Ramos (cell line): ENCODE results near the gene ACR.

Experiments
- in situ Hi-C: fragments of 300-500 bp; cut with MboI; formaldehyde crosslinking; loops from one replicate; pipeline ENCODE4 v1.14.3; 2022; ENCODE audit warnings: low sequenced_read_pairs; ENCODE audit not compliant: unreplicated experiment

The ACR gene

DNA sequence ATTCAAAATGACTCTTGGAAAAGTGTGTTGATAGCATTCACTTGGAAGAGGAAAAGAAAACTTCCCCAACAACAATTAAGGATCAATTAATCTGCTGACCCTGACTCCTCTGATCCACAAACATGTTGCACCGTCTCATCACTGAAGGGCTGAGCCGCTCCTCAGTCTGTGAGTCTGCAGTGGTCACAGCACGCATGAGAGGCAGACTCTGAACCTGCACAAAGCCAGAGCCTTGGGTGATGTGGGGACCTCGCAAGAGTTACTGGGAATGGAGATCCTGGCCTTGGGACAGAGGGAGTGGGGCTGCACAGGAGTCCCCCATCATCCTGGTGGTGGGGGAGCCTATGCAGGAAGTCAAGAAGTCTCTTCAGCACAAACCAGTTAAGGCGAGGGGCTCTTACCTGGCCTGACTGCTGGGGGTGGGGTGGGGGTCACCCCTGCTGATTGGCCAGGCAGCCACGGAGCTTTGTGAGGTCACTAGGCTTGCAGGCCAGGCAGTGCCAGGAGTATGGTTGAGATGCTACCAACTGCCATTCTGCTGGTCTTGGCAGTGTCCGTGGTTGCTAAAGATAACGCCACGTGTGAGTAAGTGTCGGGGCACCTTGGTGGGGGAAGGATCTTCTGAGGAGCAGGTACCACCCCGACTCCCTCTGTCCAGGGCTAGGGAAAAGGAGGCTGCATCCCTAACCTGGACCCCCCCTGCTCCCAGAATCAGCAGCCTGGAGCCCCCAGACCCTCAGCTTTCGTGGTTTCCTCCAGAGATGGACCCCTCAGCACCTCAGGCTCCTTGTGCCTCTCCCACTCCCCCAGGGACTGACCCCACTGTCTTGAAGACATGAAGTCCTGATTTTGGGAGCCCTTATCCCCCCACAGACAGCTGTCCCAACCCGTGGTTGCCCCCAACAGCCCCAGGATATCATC lies at the start of gene ACR:
Gene ACR (plus strand): TSS at position 477 of the 921 bp plus-strand sequence. CDS start 32 bp downstream, at position 509.
- in situ Hi-C loops = no loop called here

DNA sequence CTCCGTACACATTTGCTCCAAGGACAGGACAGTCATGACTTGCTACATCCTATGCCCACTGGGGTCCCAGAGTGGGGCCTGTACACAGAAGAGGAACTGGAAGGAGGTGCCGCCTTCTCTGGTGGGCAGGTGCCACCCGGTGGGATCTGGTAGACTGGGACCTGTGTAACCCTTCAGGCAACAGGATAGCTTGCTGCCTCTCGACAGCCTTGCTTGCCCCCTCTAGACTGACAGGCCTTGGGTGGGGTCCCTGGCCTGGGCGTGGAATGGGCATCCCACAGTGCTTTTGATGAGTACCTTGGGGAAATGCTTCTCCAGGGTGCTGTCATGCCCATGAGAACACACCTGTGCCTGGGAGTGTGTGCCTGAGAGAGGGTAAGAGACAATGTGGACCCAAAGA lies 49.6 kb upstream of the ACR start:
- in situ Hi-C loops = no loop called here

DNA sequence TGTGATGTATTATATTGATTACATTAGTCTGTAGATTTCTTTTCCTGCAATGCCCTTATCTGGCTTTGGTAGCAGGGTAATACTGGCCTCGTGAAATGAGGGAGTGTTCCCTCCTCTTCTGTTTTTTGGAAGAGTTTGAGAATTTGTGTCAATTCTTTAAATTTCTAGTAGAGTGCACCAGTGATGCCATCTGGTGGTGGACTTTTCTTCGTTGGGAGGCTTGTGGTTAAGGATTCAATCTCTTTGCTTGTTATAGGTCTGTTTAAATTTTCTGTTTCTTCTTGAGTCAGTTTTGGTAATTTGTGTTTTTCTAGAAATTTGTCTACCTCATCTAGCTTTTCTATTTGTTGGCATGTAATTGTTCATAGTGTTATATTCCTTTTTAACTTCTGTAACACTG lies 46.5 kb upstream of the ACR start:
- in situ Hi-C loops = no loop called here

DNA sequence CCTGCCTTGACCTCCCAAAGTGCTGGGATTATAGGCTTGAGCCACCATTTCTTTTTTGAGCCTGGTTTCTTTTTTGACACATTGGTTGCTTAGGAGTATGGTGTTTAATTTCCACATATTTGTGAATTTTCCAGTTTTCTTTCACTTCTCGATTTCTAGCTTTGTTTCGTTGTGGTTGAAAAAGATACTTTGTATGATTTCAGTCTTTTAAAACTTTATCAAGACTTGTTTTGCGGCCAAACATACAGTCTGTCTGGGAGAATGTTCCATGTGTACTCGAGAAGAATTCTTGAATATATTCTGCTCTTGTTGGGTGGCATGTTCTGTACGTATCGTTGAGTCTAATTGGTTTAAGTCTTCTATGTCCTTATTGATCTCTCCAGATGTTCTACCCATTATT lies 44.5 kb upstream of the ACR start:
- in situ Hi-C loops = no loop called here

DNA sequence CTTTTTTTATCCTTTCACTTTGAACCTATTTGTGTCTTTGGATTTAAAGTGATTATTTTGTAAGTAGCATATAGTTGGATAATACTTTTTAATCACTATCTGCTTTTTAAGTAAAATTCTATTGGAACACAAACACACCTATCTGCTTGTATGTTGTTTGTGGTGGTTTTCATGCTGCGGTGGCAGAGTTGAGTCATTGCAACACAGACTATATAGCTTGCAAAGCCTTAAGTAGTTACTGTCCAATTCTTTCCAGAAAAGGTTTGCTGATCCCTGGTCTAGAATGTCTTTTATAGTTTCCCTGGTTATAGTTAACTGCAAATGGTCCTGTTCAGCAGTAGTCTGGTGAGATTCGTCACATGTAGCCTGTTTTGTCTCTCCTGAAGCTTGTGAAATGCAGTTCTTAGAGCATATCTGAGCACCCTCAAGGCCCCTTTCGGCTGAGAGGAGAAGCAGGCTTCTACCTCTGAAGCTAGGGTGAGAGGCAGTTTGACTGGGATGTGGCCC lies 43.9 kb upstream of the ACR start:
- in situ Hi-C loops = no loop called here

DNA sequence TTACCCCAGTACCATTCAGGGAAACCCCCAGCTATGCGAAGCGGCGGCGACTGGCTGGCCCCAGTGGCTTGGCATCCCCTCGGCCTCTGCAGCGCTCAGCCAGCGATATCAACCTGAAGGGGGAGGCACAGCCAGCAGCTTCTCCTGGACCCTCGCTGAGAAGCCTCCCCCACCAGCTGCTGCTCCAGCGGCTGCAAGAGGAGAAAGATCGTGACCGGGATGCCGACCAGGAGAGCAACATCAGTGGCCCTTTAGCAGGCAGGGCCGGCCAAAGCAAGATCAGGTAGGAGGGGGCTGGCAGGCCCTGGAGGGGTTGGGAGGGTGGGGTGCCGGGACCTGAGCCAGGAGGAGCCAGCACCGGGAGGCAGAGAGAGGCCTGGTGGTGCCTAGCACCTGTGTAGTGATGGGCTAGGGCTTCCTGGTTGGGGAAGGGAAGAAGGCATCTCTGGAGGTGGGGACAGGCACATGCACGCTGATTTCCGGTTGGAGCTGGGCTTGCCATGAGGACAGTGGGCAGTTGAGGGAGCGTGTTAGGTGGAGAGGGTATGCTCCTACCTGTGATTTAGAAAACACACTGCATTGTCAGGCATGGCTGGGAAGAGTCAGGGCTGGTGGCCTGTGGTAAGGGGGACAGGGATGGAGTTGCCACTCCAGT lies 43.1 kb upstream of the ACR start:
- in situ Hi-C loops = no loop called here

DNA sequence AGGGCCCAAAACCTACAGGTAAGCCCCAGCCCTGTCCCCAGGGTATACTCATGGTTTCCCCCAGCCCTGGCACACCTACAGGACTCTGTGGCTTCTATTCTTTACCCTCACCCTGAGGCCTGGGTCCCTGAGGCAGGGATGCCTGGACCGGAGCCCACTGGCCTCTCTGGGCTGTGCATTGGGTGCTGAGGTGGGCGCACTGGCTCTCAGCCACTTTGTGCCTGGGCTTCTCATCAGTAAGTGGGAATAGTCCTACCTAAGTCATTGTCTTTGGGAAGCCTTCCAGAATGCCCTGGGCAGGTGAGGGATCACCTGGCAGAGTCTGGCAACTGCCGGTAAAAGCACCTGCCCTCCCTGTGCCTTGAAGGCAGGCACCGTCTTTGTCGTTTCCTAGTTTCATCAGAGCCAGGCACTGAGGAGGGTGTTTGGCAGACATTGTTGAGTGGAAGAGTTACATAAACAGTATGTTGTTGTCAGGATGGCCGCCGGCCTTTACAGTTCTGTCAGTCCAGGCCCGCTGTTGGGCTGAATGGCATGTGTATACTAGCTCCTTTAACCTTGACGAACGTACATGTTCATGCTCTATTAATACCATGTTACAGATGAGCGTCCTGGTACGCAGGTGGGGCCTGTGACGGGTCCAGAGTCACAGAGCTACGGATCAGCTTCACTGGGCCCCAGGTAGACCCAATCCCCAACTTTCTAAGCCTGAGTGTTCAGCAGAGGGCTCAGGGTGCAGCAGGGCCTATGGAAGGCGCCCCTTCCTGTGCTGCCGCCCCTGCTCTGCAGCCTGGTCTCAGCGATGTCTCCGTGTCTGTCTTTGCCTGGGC lies 42.4 kb upstream of the ACR start:
- in situ Hi-C loops = no loop called here

DNA sequence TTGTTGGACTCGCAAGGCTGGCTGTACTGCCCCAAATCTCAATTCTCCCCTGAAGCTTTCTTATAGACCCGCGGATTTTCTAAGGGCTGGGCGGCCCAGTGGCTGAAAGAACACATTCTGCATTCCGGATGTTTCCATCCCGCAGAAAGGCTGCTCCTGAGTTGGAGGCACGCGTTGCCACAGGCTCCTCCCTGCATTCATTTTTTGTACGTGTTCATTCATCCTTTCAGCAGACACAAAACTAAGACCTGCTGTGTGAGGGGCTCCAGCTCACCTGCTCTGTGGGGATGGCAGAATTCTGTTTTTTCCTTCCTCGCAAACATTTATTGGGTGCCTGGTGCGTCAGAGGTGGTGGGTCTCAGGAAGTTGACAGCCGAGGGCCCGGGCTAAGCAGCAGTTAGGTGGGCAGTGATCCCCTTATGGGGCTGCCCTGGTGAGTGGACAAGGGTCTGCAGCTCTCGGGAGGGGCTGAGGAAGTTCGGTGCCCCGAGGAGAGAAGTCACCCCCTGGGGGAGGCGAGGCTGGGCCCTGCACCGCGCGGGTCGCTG lies 41.7 kb upstream of the ACR start:
- in situ Hi-C loops = no loop called here

DNA sequence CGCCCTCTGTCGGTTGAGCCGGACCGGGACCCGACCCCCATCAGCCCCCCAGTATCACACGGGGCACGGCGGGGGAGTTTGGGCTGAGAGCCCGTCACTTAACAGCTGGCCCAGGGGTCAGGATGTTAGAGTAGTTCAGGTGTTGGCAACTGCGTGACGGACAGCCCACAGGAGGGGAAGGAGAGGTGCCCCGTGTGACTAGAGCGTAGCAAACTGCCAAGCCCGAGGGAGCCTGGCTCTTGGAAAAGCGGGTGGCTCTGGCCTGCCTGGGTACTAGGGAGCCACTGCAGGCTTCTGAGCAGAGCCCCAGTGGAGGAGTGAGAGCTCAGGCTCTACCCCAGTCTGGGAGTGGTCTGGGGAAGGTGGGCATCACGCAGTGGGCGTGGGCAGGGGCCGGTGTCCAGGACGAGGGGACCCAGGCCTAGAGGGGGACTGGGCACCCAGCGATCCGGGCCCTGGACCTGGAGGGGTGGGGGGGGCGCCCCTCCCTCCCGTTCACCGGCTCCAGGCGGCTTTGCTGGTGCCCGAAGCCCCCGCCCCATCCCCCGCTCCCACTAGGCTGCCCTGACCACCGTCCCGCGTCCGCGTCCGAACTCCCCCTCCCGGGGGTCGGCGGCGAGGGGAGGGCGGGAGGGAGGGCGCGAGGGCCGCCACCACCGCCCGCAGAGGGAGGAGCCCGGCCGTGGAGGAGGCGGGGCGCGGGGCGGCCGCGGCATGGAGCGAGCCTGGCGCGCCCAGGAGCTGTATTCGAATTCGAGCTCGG lies 41.0 kb upstream of the ACR start:
- in situ Hi-C loops = no loop called here

DNA sequence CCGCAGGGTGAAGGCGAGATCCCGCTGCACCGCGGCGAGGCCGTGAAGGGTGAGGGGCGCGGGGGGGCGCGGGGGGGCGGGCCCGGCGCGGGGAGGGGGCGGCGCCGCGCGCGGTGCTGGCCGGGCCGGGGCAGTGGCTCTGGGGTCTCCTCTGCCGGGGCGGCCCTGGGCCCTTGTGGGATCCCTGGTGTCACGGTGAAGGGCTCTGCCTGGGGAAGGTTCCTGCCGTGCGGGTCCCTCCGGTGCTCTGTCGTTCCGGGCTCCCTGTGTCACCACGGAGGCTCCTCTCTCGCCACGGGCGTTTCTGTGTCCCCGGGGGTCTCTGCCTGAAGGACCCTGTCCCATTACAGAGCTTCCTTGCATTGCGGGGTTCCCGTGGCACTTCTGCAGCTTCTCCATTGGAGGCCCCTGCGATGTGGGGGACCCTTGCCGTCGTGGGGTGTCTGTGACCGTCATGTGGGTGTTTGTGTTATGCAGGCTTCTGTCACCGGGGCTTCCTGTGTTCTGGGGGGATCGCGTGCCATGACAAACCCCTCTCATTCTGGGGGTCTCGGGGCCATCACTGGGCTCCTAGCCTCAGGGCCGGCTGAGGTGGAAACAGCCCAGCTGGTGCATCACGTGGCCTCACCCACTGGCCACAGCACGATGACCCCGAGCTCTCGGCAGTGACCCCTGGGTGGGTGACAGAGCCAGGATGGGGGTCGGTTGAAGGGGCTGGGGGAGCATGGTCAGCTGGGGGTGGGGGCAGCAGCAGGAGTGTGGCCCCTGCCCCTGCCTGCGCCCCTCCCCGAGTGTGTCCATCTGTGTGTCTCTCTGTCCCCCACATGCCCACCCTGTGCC lies 40.1 kb upstream of the ACR start:
- in situ Hi-C loops = no loop called here

DNA sequence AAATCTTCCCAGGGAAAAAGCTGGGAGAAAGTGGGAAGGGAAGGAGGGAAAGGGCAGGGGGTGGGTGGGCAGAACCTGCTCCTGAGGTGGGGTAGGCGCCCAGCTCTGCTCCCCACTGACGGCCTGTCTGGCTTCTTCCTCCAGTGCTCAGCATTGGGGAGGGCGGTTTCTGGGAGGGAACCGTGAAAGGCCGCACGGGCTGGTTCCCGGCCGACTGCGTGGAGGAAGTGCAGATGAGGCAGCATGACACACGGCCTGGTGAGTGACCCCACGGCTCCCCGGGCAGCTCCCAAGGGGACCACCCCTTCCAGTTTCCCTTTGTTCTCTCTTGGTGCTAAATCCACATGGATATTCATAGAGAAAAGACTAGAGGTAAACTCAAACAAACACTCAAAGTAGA lies 39.5 kb upstream of the ACR start:
- in situ Hi-C loops = no loop called here

DNA sequence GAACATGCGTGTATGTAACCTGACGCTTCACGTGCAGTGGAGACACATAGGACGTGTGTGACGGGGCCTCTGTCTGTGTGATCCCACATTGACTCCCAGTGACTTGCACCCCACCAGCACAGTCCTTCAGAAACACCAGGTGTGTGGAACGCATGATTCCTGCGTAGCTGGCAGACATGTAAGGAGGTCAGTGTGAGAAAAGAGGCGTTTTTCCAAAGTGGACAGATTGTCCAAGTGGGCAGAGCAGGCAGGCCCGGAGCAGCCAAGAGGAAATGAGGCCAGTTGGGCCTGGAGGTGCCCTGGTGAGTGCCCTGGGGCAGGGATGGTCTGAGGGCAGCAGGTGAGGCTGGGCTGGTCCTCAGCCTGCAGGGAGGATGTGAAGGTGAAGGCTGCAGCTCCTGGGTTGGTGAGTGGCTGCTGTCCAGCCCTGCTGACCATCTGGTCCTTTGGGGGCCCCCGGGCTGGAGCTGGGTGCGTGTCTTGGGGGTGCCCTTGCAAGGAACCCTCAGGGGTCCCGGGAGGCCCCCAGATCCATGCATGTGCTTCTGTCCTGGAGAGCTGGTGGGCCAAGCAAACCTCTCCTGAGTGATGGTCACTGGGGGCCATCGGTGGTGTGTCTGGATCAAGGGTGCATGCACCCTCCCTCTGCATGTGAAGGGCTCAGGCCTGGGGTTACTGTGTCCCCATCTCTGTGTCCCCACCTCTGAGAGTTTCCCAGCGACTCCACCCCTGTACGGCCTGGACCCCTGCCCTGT lies 38.8 kb upstream of the ACR start:
- in situ Hi-C loops = no loop called here

DNA sequence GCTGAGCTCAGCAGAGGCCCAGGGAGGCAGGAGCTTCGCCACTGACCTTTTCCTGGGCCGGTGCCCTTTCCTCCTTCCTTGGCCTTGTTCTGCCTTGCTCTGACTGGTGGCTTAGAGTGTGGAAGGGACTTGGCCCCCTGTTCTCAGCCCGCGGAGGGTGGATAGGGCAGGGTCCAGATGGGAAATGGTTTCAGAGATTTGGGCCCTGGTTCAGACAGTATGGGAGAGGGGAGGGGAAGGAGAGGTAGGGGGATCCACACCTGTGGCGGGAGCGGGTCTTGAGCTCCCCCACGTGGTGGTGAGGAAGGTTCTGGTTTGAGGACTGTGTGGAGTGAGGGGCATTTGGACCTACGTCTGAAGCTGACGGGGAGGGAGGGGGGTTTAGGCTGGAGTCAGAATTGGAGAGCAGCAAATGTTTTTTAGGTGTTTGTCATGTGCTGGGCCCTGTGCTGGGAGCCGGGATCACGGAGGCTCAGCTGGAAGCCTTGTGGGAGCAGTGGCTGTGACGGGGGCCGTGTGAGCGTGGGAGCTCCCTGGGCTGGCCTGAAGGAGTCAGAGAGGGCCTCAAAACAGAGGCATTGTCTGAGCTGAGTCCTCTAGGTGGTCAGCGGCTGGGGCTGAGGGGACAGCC lies 38.1 kb upstream of the ACR start:
- in situ Hi-C loops = no loop called here

DNA sequence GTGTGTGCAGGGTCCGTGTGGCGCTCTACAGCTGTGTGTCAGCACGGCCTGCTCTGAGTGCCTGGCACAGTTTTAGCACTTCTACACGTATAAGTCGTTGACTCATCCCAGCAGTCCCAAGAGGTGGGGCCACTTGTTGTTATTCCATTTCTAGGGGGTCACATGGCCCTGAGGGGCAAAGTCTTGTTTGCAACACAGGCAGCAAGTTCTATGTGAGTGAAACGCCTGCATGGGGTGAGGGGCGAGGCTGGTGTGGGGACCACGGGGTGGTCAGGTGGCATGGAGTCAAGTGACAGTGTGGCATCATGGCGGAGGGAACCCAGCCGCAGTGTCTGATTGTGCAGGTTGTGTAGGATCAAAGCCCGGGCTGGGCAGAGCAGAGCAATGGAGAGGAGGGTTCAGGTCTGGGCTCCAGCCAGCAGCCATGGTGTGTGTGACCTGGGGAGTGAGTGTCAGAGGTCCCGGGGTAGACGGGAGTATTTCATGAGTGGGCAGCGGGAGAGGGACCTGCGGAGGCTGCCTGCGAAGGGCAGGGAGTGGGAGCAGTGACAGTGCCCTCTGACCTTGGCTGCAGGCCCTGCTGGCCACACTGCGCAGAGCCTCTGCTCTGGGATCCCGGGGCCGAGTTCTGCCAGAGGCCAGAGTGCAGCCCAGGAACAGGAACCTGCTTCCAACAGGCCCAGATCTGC lies 37.5 kb upstream of the ACR start:
- in situ Hi-C loops = no loop called here

DNA sequence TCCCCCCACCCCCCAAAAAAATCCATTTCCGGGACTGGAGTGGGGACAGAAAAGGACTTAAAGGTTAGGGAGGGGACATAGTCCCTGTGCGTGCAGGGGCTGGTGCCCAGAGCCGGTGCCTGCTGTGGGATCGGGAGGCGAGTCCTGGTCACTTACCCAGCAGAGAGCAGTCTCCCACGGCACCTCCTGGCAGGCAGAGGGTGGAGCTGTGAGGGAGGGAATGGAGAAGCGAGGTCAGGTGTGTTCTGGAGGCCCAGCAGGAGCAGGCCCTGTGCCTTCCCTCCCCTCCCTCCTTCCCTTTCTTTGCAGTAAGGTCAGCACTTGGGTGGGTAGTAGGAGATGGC lies 37.0 kb upstream of the ACR start:
- in situ Hi-C loops = no loop called here

DNA sequence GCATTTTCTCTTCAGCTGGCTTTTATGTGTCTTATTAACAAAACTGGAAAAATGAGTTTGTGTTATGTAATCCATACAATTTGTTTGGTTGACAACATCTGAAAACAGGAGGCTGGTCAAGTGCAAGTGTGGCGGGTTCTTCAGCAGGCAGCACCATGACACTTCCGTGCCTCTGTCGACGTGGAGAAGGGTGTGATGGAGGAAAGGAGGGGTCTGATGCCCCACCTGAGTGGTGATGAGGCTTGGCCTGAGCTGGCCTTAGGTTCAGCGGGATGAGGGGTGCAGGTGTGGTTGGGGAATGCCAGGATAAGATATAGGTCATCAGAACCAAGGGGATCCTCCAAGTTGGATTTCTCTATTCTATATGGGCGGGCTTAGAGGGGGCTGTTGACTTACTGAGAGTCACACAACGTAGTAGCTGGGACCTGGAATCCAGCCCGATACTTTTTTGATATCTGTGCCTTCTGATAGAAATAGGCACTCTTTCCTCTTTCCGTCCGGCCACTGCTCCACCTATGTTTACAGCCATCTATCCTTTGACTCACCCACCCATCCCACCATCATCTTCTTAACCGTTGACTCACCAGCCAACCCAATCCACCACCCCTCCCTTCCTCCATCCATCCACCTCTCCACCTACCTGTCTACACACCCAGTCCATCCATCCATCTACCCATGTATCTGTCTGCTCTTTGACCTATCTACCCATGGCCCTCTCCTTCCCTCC lies 36.4 kb upstream of the ACR start:
- in situ Hi-C loops = no loop called here

DNA sequence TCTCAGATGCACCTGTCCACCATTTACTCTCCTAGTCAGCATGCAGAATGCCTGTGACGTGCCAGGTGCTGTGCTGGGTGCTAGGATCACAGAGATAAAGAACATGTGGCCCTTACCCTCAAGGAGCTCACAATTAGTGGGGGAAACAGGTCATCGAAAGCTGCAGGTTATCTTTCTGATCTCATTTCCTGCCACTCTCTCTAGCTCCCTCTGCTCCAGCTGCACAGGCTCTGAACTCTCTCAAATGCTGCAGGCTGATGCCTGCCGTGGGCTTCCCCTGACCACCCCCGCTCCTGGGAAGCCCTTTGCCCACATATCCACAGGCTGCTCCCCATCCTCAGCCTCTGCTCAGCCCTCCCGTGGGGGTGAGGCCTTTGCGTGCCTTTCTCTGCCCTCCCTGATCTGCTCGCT lies 35.7 kb upstream of the ACR start:
- in situ Hi-C loops = no loop called here
